Measurements from ENCODE around the gene LYST.

DNA sequence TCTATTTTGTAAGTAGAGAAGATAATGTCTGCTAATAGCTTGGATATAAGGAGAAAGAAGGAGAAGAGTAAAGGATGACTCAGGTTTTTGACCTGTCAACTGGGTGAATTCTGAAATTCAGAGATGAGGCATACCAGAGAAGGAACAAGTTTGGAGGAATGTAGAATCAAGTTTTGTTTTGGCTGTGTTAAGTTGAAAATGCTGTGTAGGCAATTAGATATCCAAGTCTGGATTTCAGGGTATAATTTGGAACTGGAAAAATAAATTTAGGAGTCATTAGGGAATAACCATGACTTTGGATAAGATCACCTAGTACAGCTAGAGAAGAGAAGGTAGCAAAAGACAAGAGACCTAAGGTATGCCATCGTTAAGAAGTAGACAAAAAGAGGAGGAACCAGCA is 194.7 kb downstream of the LYST start:
- TF ChIP-seq POLR2A (IDR thresholded peaks at IDR 0.05): no peak
- TF ChIP-seq, protein P1, sequence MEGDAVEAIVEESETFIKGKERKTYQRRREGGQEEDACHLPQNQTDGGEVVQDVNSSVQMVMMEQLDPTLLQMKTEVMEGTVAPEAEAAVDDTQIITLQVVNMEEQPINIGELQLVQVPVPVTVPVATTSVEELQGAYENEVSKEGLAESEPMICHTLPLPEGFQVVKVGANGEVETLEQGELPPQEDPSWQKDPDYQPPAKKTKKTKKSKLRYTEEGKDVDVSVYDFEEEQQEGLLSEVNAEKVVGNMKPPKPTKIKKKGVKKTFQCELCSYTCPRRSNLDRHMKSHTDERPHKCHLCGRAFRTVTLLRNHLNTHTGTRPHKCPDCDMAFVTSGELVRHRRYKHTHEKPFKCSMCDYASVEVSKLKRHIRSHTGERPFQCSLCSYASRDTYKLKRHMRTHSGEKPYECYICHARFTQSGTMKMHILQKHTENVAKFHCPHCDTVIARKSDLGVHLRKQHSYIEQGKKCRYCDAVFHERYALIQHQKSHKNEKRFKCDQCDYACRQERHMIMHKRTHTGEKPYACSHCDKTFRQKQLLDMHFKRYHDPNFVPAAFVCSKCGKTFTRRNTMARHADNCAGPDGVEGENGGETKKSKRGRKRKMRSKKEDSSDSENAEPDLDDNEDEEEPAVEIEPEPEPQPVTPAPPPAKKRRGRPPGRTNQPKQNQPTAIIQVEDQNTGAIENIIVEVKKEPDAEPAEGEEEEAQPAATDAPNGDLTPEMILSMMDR (IDR thresholded peaks at IDR 0.05): no peak
